LNCaP clone FGC (cell line): ENCODE results near the gene ERF.

Source experiments
- DNase-seq: peaks from one replicate; pipeline ENCODE4 v3.0.0-alpha.2; 2011; ENCODE audit warnings: low read depth
- H3K4me3 ChIP-seq: 2 replicates; pipeline ENCODE4 v1.5.1; 2011; ENCODE audit warnings: mild to moderate bottlenecking, low read depth, low read length, control low read depth
- TF ChIP-seq, protein P1 (sequence below): IDR thresholded peaks from 2 replicates; pipeline ENCODE4 v1.5.1; 2012; ENCODE audit warnings: mild to moderate bottlenecking; ENCODE audit not compliant: control insufficient read depth, insufficient read depth; ENCODE audit errors: extremely low read depth

Gene ERF

DNA sequence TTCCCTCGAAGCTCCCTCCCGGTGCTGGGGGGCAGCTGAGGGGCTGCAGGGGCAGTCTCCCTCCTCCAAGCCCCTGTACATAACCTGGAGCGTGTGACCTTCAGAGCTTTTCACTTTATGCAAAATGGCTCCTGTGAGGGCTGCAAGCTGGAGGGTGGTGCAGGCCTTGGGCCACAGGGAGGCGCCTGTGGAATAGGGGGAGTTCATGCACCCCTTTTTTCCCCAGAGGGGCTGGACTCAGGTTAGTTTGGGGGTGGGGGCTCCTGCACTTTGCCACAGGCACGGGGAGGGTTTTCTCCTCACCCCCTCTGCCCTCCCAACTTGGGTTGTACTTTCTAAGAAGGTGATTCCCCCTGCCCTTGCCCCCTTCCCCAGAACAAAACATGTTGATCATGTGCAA lies 40.4 kb upstream of the ERF start:
- TF ChIP-seq, protein P1, sequence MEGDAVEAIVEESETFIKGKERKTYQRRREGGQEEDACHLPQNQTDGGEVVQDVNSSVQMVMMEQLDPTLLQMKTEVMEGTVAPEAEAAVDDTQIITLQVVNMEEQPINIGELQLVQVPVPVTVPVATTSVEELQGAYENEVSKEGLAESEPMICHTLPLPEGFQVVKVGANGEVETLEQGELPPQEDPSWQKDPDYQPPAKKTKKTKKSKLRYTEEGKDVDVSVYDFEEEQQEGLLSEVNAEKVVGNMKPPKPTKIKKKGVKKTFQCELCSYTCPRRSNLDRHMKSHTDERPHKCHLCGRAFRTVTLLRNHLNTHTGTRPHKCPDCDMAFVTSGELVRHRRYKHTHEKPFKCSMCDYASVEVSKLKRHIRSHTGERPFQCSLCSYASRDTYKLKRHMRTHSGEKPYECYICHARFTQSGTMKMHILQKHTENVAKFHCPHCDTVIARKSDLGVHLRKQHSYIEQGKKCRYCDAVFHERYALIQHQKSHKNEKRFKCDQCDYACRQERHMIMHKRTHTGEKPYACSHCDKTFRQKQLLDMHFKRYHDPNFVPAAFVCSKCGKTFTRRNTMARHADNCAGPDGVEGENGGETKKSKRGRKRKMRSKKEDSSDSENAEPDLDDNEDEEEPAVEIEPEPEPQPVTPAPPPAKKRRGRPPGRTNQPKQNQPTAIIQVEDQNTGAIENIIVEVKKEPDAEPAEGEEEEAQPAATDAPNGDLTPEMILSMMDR = no peak
- H3K4me3 ChIP-seq = no peak overlapping the region
- DNase-seq = no peak

DNA sequence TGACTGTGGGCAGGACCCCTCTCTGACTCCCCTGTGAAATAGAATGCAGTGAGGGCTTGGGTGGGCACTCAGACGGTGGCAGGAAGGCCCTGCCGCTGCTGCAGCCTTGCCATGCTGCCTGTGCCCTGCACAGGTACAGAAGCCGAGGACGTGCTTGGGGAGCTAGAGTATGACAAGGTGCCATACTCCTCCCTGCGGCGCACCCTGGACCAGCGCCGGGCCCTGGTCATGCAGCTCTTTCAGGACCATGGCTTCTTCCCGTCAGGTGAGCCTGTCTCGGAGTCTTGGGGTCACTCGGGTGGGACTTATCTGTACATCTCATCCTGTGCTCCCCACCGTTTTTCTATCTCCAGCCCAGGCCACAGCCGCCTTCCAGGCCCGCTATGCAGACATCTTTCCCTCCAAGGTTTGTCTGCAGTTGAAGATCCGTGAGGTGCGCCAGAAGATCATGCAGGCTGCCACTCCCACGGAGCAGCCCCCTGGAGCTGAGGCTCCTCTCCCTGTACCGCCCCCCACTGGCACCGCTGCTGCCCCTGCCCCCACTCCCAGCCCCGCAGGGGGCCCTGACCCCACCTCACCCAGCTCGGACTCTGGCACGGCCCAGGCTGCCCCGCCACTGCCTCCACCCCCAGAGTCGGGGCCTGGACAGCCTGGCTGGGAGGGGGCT lies 39.7 kb upstream of the ERF start:
- TF ChIP-seq, protein P1 = no peak
- H3K4me3 ChIP-seq = no peak overlapping the region
- no peak for DNase-seq

DNA sequence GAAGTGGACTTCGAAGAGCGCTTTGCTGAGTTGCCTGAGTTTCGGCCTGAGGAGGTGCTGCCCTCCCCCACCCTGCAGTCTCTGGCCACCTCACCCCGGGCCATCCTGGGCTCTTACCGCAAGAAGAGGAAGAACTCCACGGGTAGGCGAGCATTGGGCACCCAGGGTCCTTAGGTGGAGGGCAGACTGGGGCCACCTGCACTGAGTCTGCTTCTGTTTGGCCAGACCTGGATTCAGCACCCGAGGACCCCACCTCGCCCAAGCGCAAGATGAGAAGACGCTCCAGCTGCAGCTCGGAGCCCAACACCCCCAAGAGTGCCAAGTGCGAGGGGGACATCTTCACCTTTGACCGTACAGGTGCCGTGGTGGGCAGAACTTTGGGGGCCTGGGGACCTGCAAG lies 39.0 kb upstream of the ERF start:
- H3K4me3 ChIP-seq = no peak overlapping the region
- TF ChIP-seq, protein P1 = no peak
- no peak for DNase-seq

DNA sequence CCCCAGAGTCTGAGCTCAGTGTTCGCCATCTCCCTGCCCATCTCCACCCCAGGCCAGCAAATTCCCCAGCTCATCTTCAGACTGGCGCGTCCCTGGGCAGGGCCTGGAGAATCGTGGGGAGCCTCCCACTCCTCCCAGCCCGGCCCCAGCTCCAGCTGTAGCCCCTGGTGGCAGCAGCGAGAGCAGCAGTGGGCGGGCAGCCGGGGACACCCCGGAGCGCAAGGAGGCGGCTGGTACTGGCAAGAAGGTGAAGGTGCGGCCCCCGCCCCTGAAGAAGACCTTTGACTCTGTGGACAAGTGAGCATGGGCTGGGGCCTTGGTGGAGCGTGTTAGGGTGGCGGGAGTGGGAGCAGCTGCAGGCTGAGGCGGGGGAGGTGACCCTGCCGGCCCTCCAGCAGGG lies 38.6 kb upstream of the ERF start:
- TF ChIP-seq, protein P1 = no peak
- no peak for DNase-seq
- H3K4me3 ChIP-seq = no peak overlapping the region

DNA sequence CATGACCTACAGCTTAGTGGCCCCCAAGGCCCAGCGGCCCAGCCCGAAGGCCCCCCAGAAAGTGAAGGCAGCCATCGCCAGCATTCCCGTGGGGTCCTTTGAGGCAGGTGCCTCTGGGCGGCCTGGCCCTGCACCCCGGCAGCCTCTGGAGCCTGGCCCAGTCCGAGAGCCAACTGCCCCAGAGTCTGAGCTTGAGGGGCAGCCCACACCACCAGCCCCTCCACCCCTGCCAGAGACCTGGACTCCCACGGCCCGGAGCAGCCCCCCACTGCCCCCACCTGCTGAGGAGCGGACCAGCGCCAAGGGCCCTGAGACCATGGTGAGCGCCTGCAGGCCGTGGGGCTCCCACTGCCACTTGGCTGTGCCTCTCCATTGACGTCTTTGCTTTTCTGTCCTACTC lies 38.0 kb upstream of the ERF start:
- no peak for DNase-seq
- H3K4me3 ChIP-seq = no peak overlapping the region
- TF ChIP-seq, protein P1 = no peak

DNA sequence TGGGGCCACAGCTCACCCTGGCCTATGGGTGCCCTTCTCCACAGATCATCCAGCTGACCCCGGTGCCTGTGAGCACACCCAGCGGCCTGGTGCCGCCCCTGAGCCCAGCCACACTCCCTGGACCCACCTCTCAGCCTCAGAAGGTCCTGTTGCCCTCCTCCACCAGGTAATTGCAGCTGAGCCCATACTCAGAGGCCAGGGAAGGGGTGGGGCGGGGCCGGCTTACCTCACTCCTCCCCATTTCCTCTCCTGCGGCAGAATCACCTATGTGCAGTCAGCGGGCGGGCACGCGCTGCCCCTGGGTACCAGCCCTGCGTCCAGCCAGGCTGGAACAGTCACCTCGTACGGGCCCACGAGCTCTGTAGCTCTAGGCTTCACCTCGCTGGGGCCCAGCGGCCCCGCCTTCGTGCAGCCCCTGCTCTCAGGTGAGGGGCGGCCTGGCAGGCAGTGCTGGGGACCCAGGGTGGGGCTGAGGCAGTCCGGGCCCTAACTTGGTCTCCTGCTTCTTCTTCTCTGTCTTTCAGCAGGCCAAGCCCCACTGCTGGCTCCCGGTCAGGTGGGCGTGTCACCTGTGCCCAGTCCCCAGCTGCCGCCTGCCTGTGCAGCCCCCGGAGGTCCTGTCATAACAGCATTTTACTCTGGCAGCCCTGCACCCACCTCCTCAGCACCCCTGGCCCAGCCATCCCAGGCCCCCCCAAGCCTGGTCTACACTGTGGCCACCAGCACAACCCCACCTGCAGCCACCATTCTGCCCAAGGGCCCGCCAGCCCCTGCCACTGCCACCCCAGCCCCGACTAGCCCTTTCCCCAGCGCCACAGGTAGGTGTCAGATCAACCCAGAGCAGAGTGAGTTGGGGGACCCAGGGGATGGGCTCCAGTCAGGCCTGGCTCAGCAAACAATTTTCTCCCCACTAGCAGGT lies 37.4 kb upstream of the ERF start:
- no peak for DNase-seq
- TF ChIP-seq, protein P1 = no peak

More for the DNA sequence above, 37.4 kb upstream of the ERF start:
- no peak overlapping the region for H3K4me3 ChIP-seq
